Cardiac fibroblast (primary cell): Measurements from ENCODE around the gene CORO2B.

Source experiments
- DNase-seq, 2 donors: peaks; one replicate each; pipeline versions ENCODE4 v3.0.0 to v3.0.0-alpha.2; 2010; ENCODE audit warnings: low read depth in 2 of 2
- H3K4me3 ChIP-seq, 2 donors: replicated peaks in 1 of 2; 1 replicate in 1 of 2; 2 replicates in 1 of 2; pipeline ENCODE4 v1.5.1; 2011; ENCODE audit warnings: low read depth in 2 of 2, low read length in 2 of 2, mild to moderate bottlenecking in 2 of 2, moderate library complexity in 1 of 2
- TF ChIP-seq, protein P1 (sequence below): IDR thresholded peaks from one replicate; pipeline ENCODE4 v1.5.1; 2011; ENCODE audit warnings: low read depth, mild to moderate bottlenecking, low read length, inconsistent platforms

Gene CORO2B

DNA sequence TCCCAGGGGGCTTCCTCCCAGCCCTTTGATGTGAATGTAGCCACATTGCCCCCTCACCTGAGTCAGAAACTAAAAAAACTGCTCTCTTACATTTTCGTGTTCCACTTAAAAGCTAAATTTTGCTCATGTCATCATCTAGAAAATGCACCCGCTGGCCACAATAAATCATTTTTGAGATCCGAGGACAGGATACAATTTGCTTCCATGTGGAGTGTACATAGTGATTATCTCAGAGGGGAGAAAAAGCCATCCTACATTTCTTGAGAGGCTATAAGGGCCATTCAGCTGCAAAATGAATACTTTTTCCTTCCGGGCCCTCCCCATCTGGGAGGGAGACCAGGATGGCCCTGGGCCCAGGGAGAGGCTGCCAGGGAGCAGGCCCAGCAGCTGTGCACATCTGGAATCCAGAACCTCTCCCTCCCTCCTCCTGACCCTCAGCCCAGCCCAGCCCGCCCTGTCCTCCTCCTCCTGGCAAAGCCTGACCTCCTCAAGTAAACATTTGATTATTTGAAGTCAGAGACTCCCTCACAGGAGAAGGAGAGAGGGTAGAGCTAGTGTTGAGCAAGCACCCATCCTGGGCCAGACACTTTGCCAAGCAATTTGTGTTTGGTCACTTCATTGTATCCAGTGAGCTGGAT is 59.1 kb downstream of the CORO2B start:
- TF ChIP-seq, protein P1, sequence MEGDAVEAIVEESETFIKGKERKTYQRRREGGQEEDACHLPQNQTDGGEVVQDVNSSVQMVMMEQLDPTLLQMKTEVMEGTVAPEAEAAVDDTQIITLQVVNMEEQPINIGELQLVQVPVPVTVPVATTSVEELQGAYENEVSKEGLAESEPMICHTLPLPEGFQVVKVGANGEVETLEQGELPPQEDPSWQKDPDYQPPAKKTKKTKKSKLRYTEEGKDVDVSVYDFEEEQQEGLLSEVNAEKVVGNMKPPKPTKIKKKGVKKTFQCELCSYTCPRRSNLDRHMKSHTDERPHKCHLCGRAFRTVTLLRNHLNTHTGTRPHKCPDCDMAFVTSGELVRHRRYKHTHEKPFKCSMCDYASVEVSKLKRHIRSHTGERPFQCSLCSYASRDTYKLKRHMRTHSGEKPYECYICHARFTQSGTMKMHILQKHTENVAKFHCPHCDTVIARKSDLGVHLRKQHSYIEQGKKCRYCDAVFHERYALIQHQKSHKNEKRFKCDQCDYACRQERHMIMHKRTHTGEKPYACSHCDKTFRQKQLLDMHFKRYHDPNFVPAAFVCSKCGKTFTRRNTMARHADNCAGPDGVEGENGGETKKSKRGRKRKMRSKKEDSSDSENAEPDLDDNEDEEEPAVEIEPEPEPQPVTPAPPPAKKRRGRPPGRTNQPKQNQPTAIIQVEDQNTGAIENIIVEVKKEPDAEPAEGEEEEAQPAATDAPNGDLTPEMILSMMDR = no peak

GRCh38 chr15:68638953-68639515 is 60.2 kb downstream of the CORO2B start:
- TF ChIP-seq, protein P1 = no peak
- DNase-seq = peak in 1 of 2 donors; percentile 70
- no peak overlapping the region for H3K4me3 ChIP-seq

More for the DNA sequence above, 59.1 kb downstream of the CORO2B start:
- H3K4me3 ChIP-seq = no peak overlapping the region
- peak; percentile 58 to 90 for DNase-seq

- H3K4me3 ChIP-seq = no peak overlapping the region
- DNase-seq = peak; percentile 35 to 67
- TF ChIP-seq, protein P1 = no peak
Measured at GRCh38 chr15:68639926-68640600, 61.3 kb downstream of the CORO2B start.

DNA sequence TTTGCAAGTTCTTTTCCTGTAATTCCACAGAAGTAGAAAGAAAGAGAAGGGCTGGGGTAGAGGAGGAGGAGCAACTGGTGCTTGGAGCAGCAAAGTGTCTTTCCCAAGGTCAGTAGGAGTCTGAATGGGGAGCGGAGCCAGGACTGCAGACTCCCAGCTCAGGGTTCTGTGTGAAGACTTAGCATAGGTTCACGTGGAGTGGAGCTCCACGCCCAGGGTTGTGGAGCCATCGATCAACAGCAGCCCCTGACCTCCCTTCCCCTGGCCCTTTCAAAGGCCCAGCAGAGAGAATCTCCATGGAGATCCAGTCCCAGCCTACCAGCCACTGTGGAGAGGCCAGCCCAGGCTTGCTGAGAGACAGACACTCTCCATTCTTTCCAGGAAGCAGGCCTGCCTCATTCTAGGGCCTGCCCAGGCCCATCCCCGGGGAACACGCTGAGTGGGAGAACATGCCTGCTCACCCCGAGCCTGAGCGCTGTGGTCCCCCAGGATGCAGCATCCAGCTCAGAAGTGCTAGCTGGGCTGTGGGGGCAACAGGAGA is 62.1 kb downstream of the CORO2B start:
- TF ChIP-seq, protein P1 = no peak
- no peak for DNase-seq
- no peak overlapping the region for H3K4me3 ChIP-seq

DNA sequence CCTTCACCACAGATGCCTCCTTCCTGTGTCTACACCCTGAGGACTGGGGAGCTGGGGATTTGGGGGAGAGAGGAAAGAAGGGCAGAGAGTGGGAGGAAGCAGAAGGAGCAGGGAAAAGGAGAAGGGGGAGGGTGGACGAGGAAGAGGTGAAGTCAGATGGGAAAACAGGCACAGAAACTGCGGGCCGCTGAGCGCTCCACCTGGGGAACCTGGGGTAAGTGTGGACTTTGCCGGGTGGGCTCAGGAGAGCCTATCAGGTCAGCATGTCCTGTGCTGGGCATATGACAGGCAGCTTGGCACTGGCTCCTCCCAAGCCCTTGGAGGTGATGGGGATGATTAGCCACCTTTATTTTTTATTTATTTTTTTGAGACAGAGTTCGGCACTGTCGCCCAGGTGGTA is 62.6 kb downstream of the CORO2B start:
- TF ChIP-seq, protein P1 = no peak
- no peak overlapping the region for H3K4me3 ChIP-seq
- no peak for DNase-seq

DNA sequence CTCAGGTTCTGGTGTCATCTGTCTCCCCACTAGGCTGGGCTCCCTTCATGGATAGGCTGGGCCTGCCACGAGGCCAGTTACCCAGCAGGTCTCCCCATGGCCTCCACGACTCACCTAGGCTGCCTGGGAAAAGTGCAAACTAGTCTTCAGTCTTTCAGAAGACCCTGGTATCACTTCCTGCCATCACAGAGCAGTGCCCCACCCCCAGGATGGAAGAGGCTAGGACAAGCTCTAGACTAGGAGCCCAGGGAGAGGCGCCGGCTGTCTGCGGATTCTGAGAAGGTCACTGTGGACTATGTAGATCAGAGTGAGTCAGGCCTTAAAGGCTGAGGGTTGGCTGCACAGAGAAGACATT is 63.7 kb downstream of the CORO2B start:
- DNase-seq = no peak
- no peak overlapping the region for H3K4me3 ChIP-seq
- TF ChIP-seq, protein P1 = no peak
